ENCODE data around the gene SPAG9.
"Not testable (repeated sequence)": the region's sequence is repeated elsewhere in the genome, so short reads cannot be mapped to it uniquely, and the experiment has no call there.

SPAG9 gene

DNA sequence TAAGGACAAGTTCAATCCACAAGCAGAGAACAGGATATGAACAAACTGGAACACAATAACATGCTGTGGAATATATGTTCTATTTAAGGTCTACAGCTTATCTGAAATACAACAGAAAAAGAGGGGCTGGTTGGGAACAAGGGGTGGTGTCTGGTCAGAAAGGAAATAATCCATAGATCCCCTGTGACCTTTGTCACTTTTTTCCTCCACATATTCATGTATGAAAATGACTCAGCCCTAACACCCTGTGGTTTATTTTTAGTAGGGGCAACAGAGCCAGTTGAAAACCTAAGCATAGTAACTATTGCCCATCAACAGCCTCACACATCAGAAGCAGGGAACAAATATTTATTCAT, 12.3 kb upstream of the SPAG9 start:
- no peak for DNase-seq (ENCODE audit: low read depth in 2 of 2)

DNA sequence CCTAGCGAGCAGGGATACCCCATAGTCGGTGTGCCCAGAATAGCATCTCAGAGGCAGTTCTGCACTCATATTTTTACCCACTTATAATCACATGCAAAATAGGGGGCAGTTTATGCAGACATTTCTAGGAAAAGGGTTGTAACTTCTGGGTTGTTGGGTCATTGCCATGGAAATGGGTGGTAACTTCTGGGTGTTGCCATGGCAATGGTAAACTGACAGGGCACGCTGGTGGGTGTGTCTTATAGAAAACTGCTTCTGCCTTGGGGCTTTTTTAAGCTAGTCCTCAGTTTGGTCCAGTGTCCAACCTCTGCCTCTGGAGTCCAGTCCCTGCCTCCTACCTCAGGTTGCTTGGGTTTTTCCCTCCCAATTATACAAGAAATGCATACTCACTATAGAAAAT, 7.4 kb upstream of the SPAG9 start:
- no peak for DNase-seq (ENCODE audit: low read depth in 2 of 2)

DNA sequence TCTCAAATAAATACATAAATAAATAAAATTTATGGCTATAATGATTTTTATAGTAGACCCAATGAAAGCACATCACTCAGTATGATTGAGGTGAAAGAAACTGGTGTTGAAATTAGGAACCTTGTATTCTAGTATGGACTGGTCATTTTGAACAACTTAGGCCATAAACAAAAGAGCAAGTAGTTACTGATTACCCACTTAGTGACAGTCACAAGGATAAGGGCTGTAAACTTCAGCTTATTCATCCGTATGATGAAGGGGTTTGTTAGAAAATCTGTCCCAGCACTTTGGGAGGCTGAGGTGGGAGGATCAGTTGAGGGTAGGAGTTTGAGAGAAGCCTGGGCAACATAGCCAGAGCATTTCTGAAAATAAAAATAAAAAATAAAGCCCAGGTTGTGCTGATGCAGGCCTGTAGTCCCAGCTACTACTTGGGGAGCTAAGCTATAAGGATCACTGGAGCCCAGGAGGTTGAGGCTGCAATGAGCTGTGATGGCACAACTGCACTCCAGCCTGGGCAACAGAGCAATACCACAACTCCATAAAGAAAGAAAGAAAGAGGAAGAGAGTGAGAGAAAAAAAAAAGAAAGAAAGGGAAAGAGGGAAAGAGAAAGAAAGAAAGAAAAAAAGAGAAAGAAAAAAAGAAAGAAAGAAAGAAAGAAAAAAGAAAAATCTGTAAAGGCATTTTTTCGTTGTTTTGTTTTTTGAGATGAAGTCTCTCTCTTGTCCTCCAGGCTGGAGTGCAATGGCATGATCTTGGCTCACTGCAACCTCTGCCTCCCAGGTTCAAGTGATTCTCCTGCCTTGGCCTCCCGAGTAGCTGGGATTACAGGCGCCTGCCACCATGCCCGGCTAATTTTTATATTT, 4.2 kb upstream of the SPAG9 start:
- DNase-seq (ENCODE audit: low read depth in 2 of 2) = no peak

DNA sequence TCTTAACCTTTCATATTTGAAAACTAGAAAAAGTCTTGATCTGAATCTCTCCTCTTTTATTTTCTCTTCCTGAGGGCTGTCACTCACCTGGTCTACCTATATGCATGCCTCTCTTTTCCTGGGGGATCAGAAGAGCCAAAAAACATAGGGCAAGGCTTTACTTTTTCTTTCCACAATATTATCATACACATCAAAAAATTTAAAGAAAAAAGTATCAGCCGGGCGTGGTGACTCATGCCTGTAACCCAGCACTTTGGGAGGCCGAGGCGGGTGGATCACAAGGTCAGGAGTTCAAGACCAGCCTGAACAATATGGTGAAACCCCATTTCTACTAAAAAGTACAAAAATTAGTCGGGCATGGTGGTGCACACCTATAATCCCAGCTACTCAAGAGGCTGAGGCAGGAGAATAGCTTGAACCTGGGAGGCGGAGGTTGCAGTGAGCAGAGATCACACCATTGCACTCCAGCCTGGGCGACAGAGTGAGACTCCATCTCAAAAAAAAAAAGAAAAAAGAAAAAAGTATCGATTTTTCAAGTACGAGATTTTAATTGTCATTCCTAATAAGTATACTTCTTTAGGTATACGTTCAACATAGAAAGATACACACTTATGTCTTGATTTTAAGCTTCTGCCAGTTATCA, 1.9 kb upstream of the SPAG9 start:
- not testable (repeated sequence) for DNase-seq (ENCODE audit: low read depth in 2 of 2)

DNA sequence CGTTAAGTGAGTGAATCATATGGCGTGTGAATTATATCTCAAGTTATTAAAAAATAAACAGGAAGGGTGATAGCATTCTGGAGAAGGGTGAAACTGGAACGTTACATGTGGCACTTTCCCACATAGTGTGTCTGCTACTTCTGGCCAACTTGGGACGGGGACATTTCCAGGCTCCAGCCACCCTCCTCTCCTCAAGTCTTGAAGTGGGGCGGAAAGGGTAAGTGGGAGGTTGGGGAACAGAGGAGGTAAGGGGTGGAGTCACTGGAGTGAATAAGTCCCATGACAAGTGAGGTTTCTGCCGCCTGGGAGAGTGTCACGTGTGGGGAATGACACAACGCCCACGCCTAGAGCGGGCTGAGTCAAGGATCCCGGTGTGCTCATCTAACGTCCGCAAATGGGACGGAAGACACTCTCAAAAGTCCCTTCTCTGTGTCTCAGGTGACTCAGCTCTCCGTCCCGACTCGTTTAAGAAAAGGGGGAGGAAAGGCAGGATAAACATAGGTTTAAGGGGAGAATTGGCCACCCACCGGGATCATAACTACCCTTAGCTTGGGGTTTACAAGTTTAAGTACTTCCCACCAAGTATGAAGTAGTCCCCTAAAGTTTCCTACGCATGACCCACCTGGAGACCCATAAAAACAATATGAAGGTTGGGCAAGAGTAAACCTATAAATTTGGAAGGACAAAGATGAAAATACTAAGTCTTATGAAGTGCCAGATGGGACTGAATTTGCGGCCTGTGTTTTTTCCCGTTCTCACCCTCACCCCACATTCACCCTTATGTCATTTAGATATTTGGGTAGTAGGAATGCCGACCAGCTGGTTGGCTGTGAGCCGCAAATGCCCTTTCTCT, 1.2 kb upstream of the SPAG9 start:
- DNase-seq (ENCODE audit: low read depth in 2 of 2) = peak; percentile 57 to 64

DNA sequence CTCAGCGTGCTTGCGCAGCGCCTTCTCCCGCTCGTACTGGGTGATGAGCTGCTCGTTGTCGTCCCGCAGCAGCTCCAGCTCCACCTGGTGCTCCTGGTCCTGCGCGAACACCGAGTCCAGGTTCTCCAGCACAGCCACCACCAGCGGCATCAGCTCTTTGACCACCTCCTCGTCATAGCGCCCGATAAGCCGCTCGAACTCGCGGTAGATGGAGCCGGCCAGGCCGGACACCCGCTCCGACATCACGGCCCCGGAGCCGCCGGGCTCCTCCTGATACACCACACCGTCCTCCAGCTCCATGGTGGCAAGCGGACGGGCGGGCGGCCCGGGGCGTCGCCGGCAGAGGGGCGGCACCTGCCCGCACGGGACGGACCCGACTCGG, 320 bp downstream of the SPAG9 start:
- DNase-seq (ENCODE audit: low read depth in 2 of 2) = no peak

DNA sequence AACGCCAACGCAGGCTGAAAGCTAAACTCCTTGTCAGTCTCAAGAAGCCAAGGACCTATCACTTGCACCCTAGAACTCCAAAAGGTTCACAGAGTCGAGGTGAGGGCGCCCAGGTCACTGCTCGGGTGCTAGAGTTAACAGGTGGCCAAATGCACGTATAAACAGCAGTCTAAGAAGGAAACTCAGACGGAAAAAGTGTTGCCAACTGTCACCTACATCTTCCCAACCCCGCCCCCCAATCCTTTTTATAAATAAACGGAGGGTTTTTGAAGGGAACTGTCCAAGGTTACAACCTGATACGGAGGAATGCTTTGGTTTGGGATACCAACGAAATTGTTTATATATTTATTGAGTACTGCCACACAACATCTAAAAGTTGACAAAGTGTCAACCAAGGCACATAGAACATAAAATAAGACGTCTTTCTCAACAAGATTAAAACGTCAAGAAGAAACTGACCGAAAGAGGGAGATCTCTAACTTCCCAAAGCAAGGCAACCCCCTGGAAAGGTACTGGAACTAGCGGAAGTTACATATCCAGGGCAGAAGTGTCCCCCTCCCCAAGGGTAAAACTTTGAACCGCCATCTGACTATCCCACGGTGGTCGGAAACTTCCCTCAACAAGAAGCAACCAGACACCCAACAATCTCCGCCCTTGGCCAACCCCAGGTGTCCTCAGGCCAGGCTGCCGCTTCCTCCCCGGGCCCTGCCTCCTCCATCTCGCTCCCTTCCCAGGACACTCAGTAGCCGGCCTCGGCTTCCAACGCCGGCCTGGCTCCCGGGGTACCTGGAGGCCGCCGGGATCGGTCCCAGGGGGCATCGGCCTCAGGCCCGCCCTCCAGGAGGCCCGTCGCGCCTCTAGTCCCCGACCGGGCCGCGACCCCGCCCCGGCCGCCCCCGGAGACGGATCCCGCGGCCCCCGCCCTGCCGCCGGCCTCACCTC, 982 bp downstream of the SPAG9 start:
- DNase-seq (ENCODE audit: low read depth in 2 of 2) = peak; percentile 8 to 14

DNA sequence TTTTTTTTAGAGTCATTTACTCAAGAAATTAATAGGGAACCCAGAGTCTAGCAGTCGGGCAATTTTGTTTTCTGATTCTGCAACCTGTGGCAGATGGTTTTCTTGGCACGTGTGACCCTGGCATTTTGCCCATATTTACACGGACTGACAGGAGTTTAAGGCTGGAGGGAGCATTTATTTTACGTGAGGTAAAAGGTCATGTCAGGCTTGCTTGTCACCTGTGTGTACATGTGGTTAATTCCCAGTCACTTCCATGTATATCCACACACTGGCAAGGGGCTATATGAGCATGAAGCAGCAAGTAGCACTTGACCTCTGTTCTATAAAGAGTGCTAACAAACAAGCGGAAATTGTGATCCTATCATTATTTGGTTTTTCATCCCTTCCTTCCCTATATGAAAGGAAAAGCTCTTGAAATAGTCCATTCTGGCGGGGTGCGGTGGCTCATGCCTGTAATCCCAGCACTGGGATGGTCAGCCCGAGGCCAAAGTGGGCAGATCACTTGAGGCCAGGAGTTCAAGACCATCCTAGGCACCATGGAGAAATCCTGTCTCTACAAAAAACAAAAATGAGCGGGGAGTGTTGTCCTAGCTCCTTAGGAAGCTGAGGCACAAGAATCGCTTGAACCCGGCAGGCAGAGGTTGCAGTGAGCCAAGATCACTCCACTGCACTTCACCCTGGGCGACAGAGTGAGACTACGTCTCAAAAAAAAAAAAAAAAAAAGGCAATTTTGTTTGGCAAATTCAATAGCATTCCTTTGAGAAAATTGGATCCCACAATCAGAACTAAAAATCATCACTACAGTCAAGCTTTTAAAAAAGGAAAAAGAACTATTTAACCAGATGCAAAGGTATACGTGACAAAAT, 2.1 kb downstream of the SPAG9 start:
- no peak for DNase-seq (ENCODE audit: low read depth in 2 of 2)

DNA sequence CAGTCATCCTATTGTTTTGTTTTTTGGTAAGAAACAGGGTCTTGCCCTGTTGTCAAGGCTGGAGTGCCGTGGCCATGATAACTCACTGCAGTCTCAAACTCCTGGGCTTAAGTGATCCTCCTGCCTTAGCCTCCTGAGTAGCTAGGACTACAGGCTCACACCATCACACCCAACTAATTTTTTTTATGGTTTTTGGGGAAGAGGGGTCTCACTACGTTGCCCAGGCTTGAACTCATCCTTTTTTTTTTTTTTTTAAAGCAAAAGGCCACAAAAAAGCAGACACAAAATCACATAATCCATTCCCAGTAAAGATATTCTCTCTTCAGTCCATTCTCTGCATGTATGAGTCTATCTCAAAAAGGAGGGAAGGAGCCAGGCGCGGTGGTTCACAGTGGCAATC, 5.5 kb downstream of the SPAG9 start:
- DNase-seq (ENCODE audit: low read depth in 2 of 2) = no peak

DNA sequence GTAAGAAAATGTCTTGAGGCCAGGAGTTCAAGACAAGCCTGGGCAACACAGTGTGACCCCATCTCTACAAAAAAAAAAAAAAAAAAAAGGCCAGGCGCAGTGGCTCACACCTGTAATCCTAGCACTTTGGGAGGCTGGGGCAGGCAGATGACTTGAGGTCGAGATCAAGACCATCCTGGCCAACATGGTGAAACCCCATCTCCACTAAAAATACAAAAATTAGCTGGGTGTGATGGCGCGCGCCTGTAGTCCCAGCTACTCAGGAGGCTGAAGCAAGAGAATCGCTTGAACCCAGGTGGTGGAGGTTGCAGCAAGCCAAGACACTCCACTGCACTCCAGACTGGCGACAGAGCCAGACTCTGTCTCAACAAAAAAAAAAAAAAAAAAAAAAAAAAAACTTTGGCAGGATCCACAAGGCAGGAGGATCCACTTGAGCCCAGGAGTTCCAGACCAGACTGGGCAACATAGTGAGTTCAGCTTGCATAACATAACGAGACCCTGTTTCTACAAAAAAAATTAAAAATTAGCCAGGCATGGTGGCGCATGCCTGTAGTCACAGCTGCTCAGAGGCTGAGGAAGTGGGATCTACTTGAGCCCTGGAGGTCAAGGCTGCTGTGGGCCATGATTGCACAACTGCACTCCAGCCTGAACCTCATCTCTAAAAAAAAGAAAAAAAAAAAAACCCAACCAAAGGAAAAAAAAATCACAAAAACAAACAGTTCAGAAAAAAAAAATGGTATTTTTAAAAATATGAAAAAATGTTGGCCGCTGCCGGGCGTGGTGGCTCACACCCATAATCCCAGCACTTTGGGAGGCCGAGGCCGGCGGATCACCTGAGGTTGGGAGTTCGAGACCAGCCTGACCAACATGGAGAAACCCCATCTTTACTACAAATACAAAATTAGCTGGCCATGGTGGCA, 8.1 kb downstream of the SPAG9 start:
- DNase-seq (ENCODE audit: low read depth in 2 of 2) = not testable (repeated sequence)

DNA sequence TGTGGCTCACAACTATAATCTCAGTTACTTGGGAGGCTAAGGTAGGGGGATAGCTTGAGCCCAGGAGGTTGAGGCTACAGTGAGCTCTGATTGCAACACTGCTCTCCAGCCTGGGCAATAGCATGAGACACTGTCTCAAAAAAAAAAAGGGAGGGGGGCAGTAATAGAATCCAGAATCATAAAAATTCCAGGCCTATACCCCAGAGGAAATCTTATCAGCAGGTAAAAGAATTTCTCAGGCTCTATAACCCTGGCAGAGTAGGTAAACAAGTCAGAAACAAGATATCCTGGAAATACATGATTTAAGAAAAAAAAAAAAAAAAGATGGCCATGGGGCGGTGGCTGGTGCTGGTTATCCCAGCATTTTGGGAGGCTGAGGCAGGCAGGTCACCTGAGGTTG, 12.9 kb downstream of the SPAG9 start:
- DNase-seq (ENCODE audit: low read depth in 2 of 2) = no peak

DNA sequence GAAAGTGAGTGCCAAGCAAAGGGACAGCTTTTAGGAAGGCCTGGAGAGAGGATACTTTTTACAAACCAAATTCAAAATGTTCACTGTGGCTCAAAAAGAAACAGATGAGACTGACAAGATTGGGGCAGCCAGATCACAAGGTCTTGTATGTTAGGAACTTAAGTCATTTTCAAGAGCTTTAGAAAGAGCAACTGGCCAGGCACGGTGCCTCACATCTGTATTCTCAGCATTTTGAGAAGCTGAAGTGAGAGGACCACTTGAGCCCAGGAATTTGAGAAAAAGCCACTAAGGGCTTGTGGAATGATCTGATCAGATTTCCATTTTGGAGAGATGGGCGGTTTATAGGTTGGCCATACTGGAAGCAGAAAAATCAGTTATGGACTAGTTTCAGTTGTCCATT, 17.2 kb downstream of the SPAG9 start:
- DNase-seq (ENCODE audit: low read depth in 2 of 2) = no peak

DNA sequence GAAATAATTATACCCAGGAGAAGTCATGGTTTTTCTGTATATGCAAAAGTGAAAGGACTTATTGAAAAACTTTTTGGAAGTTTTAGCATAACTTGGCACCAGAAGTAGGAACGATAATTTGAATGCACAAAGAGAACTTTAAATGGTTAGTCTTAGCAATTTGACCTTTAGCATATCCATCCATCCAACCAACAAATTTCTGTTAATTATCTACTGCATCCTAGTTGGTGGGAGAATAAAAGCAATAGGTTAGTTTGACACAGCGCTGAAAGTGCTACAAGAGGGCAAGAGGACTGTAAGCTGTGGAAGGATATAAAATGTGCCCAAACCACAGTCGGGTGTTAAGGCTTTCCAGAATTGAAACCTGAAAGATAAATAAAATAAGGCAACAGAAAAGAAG, 17.6 kb downstream of the SPAG9 start:
- DNase-seq (ENCODE audit: low read depth in 2 of 2) = no peak

DNA sequence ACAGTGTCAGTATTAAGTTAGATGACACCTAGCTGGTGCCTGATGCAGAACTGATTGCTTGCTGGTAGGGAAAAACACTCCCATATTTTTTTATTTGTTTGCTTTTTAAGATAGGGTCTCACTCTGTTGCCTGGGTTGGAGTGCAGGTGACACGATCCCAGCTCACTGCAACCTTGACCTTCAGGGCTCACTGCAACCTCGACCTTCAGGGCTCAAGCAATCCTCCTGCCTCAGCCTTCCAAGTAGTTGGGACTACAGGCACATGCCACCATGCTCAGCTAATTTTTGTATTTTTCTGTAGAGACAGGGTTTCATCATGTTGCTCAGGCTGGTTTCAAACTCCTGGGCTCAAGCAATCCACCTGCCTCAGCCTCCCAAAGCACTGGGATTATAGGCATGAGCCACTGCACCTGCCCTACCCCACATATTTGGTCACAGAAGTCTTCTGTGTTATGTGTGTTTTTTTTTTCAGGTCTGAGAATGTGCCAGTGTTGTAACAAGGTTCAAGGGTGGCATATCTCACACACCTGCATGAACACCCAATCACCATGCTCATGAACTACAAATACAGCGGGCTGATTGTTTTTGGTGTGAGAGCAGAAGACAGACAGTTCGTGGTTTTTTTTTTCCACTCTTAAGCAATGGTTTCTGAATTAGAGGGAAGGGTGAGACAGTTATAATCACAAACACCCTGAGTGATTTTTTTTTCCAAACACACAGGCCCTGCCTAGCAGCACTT, 22.8 kb downstream of the SPAG9 start:
- DNase-seq (ENCODE audit: low read depth in 2 of 2) = no peak

DNA sequence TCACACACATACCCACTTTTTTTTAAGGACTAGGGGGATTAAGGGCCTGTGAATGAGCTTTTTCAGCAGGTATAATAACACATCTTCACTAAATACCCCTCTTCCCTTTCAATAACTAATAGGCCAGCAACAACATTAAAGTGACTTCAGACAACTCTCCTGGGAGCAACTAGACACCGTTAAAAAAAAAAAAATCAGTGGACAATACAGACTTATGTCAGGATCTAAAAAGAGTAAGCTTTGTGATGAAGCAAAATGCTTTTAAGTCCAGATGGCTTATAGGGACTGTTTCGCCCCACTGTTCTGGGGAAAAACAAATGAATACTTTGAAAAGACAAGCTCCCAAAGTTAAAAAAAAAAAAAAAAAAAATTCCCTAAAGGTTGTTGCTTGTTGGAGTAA, 29.0 kb downstream of the SPAG9 start:
- no peak for DNase-seq (ENCODE audit: low read depth in 2 of 2)

DNA sequence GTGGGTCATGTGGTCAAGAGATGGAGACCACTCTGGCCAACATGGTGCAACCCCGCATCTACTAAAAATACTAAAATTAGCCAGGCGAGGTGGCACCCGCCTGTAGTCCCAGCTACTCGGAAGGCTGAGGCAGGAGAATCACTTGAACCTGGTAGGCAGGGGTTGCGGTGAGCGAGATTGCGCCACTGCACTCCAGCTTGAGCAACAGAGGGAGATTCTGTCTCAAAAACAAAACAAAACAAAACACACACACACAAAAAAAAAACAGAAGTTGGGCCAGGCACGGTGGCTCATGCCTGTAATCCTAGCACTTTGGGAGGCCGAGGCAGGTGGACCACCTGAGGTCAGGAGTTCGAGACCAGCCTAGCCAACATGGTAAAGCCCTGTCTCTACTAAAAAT, 31.8 kb downstream of the SPAG9 start:
- DNase-seq (ENCODE audit: low read depth in 2 of 2) = not testable (repeated sequence)

DNA sequence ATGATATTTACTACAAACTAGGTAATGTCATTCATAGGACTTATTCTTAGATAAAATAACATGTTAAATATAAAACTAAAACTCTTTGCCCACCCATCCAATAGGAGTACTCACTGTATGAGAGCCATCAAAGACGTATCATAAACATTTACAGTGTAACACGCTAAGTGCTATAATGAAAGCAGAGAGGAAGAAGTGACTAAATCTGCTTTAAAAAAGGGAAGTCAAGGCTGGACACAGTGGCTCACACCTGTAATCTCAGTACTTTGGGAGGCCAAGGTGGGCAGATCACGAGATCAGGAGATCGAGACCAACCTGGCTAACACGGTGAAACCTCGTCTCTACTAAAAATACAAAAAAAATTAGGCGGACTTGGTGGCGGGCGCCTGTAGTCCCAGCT, 32.4 kb downstream of the SPAG9 start:
- no peak for DNase-seq (ENCODE audit: low read depth in 2 of 2)

DNA sequence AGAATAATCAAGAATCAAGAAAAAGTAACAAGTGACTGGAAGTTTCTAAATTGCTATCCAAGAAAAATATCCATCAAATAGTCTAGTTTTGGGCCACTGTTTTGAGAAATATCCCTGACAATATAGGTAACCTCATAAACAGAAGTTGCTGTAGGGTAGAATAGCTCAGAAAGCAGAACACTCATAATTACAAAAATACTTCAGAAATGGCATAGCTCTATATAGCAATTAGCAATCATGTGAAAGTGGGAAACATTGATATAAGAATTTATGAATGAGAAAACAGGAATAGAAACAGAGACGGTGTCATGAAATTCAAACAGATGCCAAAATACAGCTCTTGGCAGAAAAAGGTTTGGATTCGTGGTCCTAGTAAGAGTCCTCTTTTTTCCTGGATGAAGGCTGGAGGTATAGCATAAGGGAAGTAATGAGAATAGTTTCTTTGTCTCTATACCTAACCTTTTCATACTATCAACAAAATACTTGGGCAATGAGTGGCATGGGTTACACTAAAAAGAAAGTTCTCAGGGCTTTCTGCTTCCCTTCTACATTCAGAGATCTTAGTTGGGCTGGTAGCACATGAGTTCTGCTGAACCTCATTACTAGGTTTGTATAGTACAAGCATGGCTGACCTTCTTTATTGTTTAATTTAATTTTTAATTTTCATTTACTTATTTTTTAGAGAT, 33.5 kb downstream of the SPAG9 start:
- no peak for DNase-seq (ENCODE audit: low read depth in 2 of 2)

All from fibroblast of skin of left quadriceps (primary cell).